Renal cortical epithelial cell (primary cell): ENCODE results near the gene GNAL. TPM values are rescaled to one million over a fixed set of nuclear protein-coding genes. Genes with fewer than 3 reads are reported as not detected.

Source experiments
- DNase-seq: peaks from one replicate; pipeline ENCODE4 v3.0.0-alpha.2; 2011; ENCODE audit warnings: low read depth
- total RNA-seq: library from RNA; depleted of rRNA; stranded (reverse); fragments of >200 nt; gene quantifications from 2 replicates; pipeline ENCODE4 v1.2.3, GENCODE V29; 2014

Gene GNAL
- total RNA-seq, 1 donor from 2014 or later: 0.94 TPM

DNA sequence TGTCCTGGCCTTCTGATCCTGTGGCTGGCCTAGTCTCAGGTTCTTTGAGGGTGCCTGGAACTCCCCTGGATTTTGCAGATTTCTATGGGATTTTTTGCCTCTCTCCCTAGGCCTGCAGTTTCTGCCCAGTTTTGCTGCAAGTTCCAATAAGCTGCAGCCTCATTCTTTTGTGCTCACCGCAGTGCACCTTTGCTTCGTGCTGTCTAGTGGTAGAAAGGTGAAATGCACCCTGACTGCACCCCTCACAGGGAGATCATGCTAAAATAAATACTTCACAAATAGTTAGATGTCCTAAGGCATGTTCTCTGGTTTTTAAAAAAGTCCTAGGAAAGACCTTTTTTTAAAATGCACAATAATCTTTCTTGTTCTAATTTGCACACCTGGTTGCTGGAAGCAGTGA is 72.5 kb downstream of the GNAL start:
- no peak for DNase-seq

DNA sequence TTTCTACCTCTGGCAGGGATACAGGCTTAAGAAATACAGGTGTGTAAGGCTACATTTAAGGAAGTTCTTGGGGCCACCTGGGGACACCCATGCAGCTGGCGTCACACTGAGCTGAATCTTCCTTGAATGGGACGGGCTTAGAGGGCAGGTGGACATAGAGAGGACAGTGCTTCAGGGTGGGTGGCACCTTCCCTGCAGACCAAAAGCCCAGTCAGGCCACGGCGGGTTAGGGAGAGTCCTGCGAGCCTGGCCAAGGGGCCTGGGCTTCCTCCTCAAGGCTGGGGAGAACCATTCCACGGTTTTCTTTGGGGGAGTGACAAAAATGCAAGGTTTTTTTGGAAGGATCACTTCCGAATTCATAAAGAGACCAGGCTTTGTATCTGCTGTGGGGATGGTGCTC is 73.4 kb downstream of the GNAL start:
- no peak for DNase-seq

DNA sequence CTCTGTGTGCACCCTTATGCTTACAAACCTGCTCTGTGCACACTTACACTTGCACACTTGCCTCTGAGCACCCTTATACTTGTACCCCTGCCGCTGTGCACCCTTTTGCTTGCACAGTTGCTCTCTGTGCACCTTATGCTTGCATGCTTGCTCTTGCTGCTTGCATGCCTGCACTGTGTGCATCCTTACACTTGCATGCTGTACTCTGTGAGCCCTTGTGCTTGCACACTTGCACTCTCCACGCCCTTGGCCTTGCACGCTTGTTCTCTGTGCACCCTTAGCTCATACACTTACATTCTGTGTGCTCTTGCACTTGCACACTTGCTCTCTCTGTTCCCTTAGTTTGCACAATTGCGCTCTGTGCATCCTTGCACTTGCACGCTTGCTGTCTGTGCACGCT is 78.3 kb downstream of the GNAL start:
- no peak for DNase-seq

DNA sequence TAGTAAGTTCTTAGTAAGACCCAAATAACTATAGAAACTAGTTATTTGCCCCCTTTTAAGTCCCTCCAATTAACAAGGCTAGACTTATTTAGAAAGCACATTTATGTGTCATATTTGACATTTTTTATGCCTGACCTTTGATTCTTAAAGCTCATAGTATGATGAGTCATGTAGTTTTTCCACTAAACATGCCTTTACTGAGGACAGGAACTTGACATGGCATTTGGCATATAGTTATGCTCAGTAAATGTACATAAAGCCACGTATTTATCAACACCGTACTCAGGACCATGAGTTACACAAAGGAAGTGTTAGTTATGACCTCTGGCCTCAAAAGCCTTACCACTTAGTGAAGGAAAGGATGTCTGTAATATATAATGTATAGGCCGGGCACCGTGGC is 78.9 kb downstream of the GNAL start:
- no peak for DNase-seq

DNA sequence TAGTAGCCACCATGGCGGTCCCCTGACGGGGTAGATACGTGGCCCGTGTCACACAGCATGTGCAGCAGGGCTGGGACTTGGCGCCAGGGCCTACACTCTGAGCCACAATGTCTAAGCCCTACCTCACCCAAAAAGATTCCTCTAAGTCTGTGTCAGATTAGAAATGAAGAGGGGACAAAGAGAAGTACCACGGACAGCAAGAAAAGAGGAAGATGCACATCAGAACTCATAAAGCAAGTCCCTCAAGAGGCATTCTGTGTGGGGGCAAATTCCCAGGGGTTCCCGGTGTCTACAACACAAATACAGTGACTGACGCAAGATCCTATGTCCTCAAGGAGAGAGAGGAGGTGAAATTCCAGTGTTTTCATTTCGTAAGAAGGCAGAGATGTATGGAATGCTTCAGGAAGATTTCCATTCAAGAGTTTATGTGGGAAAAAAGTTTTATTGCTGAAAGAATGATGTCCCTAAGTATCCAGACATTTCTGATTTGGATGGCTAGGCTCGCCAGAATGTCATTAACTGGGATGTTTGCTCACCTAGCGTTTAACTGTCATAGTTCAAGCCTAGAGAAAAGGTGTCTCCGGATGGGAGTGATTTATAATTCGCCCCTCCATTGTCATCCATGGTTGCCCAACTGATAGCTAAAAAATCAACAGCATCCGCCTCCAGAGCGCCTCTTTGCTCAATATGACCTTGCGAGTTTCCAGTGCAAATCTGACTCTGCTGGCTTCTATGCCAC is 86.5 kb downstream of the GNAL start:
- DNase-seq: no peak

DNA sequence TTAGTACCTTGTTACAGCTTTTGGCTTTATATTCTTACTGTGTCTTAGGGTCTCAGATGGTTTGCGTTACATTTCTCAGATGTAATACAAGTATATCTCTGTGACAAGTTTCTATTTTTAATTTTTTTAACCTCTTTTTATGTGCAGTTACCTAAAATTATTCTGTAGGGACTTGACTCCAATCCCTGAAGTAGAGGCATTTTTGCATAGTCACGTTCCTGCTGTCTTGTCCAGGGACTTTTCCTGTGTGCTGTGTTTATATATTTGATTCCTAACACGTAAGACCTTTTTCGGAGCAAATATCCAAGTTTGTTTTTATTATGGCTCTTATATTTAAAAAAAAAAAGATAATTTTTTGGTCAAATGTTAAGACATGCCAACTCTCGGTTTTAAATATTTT is 91.0 kb downstream of the GNAL start:
- no peak for DNase-seq

DNA sequence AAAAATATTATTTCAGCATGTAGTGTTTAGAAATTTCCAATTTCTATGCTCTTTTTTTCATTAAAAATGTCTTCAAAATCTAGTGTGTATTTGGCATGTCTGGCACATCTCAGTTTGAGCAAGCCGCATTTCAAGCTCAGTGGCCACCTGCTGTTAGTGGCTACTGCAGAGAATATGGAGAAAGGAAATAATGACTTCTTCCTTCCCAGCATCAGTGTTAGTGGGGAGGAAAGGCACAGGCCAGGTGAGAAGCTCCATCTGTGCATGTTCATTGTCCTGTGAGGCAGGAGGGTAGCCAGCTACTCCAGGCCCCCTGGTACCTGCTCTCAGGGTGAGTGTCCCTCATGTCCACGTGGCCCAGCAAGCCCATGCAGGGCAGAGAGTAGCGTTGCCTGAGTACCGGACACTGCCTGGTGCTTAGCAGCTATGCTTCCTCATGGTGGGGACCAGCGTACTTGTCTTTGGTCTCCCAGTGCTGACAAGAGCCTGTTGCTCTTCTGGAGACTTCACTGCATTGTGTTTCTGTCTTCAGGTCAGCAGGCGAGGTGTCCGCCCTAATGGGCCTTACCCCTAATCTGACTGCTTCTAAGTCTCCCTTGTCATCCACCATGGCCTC is 94.8 kb downstream of the GNAL start:
- DNase-seq: no peak

DNA sequence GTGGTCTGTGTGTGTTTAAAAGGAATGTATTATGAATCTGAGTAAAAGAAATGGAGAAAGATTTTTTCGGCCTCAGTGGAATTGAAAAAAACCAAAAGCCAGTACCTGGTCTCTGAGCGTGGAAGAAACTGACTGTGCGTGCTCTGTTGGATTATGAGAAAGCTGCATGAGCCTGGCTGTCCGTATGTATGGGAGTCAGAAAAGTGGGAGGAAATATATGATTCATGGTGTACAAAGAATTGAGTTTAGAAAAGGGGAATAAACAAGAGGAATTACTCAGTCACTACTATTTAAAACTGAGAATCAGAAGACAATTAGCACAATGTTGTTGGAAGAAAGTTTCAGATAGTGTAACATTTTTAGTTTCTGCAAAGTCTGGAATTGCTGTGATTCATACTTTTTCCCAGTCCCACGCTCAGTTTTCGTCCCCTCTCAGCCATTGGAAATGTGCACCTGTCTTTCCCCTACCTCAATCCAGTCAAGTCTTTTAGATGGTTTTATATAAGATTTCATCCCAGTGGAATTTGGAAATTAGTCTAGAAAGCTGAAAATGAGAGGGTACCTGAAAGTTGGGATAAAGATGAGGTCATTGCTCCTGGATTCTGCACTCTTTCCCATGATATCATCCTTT is 95.7 kb downstream of the GNAL start:
- no peak for DNase-seq

DNA sequence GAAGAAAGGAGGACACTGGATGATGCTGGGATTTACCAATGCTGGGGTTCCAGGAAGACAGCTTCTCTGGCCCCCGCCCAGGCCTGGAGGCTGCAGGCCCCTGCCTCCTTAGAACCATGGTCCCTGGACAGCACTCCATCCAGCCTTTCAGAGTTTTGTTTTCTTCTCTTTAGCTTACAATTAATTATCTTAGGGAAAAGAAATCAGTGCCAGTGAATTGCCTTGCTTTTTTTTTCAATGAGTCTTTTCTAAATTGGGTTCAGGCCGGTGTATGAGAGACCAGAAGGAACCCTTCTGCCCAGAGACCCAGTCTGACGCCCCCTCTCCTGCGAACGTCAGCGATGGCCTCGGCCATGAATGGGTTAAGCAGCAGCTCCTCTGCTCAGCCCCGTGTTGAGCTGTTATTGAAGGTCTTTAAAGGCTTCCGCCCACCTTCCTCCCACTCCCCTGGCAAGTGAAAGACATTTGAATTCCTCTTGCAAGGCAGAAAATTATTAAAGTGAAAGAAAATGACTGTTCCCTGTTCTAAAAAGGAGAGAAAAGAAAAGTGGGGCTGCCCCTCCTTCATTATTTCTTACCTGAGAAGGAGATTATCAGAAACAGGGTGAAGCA is 96.5 kb downstream of the GNAL start:
- no peak for DNase-seq

DNA sequence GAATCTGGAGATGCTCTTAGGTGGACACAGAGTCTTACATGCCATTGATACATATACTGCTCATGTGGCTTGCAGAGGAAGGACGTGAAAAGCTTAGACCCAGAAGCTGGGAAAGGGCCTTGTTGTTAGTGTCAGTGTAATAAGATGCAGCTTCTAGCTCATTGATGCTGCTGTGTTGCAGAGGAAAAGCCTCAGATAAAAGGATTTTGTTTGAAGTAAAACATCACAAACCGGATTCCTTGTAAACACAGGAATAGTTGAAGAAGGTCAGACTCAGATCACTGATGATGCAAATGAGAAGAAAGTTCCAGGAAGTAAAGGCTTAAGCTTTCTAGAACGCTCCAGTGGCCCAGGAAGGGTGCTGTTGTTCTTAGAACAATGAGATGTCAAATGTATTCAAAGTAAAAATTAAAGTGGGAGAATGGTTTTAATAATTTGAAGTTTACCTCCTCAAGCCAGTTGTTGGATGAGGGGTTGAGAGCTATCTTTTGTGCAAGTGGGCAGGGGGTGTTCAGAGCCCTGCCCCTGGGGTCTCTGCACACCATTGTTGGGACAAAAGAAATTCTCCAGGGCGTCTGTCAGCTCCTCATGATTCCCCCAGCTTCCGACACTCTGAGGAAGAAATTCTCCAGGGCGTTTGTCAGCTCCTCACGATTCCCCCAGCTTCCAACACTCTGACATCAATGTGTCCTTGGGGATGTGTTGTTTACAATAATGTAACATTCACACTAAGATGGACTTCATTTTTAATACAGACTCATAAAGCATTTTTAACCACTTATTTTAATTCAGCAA is 100.8 kb downstream of the GNAL start:
- DNase-seq: peak; percentile 13

DNA sequence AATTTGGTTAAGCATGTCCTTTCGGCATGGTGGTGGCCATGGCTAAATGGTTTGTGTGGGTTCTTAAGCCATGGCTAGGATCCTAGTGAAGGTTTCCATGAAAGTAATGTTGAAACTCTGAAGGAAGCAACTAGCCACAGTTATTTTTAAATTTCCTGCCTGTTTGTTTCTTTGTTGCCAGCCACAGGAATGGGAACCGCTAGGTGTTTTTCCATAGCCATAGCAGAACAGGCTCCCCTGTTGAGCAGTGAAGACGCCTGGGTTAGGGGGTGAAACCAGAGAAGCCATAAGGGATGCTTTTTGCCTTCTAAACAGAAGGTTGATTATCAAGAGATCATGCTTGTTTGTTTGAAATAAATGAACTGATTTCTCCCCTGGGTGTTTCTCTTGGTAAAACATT is 102.1 kb downstream of the GNAL start:
- DNase-seq: peak; percentile 15

DNA sequence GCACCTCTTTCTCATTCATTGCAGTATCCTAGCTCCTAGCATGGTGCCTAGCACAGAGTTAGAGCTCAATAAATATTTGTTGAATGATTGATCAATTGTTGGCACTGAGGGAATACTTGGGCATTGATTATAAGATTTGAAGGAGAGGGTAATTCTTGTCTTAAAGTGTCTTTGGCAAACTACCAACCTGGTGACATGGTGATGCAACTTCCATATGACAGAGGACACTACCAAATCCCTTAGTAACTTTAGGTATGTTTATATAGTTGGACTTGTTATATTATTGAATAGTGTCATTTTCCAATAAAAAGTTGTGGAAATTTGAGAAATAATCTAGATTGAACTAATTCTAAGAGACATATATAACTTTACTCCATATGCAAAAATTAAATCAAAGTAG is 103.6 kb downstream of the GNAL start:
- DNase-seq: no peak

DNA sequence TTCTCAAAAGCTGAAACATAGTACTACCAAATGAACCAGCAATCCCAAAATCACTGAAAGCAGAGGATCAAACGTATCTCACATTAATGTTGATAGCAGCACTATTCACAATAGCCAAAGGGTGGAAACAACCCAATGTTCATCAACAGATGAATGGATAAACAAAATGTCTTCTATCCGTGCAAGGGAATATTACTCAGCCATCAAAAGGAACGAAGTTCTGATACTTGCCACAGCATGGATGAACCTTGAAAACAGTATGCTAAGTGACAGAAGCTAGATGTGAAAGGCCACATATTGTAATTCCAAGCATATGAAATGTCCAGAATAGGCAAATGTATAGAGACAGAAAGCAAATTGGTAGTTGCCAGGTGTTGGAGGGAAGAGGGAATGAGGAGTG is 105.1 kb downstream of the GNAL start:
- DNase-seq: no peak

DNA sequence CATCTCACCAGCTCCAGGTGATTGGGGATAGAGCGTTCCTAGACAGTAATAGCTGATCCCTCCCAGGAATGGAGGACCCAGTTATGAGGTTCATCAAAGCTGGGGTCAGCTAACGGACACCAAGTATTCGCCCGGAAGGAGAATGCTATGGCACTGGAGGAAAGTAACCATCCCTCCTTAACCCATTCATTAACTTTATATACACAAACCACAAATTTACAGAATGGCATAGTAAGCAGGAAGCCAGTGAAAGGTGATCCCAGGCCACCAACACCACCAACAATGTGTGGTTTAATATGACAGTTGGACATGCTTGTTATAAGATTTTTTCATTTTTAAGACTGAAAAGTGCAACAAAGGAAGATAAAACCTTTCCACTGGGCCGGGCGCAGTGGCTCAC is 106.9 kb downstream of the GNAL start:
- DNase-seq: no peak

DNA sequence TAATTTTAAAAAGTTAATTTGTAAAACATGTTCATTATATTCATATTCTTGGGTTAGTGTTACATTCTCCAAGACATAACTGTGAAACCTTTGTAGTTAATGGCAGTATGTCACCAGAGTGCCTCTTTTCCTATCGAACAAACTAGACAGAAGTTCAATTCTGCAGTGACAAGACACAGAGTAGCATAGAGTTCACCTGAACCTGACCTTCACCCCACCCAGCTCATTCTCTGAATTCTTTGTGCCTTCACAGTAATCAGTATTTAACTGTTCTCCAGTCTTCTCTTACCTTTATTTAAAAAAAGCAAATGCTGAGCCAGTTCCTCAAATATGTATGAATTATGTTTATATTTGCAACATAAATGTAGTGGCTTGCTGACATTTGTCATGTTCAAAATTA is 109.2 kb downstream of the GNAL start:
- no peak for DNase-seq

DNA sequence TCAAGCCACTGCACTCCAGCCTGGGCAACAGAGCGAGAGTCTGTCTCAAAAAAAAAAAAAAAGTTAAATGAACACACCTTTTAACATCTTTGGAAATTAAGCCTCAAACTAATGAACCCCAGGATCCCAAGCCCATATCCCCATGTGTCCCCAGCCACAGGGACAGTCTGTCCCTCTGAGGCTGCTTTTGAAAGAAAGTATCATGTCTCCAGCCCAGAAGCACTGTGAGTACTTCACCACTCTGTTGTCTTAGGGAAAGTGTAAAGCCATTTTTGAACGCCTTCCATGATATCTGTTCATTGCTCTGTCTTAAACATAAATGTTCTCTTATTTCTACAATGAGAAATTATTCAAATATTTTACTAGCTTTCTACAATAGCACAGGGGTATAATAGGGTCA is 110.0 kb downstream of the GNAL start:
- DNase-seq: no peak

DNA sequence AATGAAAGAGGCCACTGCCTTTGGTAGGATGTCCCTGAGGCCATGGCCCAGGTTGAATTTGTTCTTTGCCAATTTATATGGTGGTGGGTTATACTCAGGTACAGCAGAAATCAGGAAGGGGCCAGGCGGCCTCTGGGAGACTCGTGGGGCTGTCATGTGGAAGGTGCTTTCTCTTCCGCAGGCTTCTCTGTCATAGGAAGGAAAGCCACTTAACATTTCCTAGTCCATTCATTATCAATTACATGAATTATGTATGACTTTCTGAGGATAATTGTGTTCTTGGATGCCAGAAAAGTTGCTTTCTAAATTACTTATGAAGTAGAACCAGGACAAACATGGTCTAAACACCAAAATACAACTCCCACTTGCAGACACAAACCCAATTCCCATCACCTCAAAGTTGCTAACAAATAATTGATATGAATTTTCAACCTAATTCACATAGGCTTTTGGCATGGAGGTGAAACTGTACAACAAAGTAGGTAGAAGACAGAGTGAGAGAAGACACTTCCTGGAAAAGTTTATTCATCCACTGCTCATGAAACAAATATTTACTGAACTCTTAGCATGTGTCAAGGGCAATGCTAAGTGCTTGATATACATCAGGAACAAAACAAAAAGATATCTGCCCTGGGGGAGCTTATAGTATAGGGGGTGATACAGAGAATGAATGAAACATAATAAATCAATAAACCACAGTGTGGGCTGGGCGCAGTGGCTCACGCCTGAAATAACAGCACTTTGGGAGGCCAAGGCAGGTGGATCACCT is 111.7 kb downstream of the GNAL start:
- DNase-seq: no peak

DNA sequence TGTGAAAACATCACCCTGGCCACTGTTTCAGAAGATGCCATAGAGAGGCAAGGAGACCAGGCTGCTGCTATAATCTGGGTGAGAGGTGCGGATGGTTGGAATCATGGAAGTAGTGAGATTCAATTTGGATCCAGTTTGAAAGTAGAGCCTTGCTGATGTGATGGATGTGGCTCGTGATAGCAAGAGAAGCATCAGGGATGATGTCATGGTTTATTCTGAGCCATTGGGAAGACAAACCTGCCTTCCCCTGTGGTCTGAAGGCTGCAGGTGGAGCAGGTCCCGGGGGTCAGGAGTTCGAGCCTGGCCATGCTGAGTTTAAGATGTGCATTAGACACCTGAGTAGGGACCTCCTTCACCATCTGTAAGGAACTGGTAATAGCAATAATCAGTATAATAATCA is 112.5 kb downstream of the GNAL start:
- DNase-seq: no peak

DNA sequence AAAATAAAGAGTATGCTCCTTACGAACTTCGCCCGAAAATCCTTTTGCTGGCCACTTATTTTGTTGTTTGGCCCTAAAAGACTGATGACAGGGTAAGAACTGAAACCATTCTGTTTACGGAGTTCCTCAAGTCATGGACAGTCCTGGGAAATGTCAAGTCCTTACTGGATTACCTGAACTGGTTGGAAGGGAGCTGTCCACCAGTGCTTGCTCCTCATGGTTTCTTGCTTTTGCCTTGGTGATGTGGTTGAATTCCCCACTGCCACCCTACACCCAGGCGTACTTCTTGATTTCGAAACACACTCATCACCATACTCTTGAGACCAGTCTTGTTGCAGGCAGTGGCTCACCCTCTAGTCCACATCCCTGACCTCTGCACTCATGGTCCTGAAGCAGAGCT is 113.1 kb downstream of the GNAL start:
- DNase-seq: no peak

DNA sequence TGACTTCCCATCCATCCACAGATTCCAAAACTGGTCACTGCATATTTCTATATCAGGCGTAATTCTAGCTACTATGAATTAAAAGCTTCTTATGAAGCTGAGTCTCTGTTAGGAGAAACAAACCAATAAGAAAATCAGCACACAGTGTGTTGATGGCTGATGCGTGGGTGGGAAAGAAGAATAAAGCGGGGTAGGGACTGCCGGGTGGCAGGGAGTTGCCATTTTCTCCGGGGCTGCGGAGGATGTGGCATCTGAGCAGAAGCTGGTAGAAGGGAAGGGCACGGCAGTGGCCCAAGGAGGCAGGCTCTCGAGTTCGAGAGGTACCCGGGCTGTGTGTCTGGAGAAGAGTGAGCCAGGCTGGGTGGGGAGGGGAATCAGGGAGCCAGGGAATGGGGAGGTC is 113.5 kb downstream of the GNAL start:
- no peak for DNase-seq

DNA sequence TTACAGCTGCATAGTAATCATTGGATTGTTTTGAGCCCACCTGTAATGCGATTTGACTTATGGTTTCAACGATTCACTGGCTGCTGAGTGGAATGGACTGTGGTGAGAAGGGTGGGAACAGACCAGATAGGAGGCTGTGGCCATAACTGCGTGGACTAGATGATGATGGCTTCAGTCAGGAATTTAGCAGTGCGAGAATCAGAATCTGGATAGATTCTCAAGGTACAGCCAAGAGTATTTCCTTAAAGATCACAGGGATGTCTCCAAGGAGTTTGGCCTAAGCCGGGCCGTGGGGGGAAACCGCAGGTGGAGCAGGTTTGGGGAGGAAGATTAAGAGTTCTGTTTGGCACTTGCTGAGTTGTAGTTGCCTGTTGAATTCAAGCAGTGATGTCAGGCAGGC is 118.2 kb downstream of the GNAL start:
- DNase-seq: no peak
